Measurements from ENCODE around the gene FOXP3.
"Not testable (repeated sequence)": the region's sequence is repeated elsewhere in the genome, so short reads cannot be mapped to it uniquely, and the experiment has no call there.

The FOXP3 gene

GRCh38 chrX:49264460-49264859 lies at the start of gene FOXP3:
FOXP3 (minus strand) TSS chrX:49264710; CDS start chrX:49258505, 6,205 bp downstream.
- DNase-seq = no peak

GRCh38 chrX:49312176-49312575 lies 47.7 kb upstream of the FOXP3 start:
- no peak for DNase-seq

- DNase-seq = no peak
These were observed 45.9 kb upstream of the FOXP3 start for GRCh38 chrX:49310371-49310770.

- DNase-seq = no peak
These were observed 45.0 kb upstream of the FOXP3 start for GRCh38 chrX:49309401-49309981.

- peak; percentile 43 for DNase-seq
These were observed 44.2 kb upstream of the FOXP3 start for GRCh38 chrX:49308604-49309269.

- not testable (repeated sequence) for DNase-seq
These were observed 43.3 kb upstream of the FOXP3 start for GRCh38 chrX:49307775-49308174.

- DNase-seq = no peak
These were observed 38.8 kb upstream of the FOXP3 start, which contains the start of gene GAGE10 for GRCh38 chrX:49303346-49303745. GAGE10 (plus strand) TSS chrX:49303646; CDS start chrX:49304860, 1,214 bp downstream.

GRCh38 chrX:49300703-49301102 lies 36.2 kb upstream of the FOXP3 start:
- DNase-seq = no peak

GRCh38 chrX:49299293-49299692 lies 34.8 kb upstream of the FOXP3 start:
- not testable (repeated sequence) for DNase-seq

GRCh38 chrX:49292400-49293362 lies 28.2 kb upstream of the FOXP3 start:
- DNase-seq = no peak

GRCh38 chrX:49291615-49292337 lies 27.3 kb upstream of the FOXP3 start:
- peak; percentile 68 for DNase-seq

GRCh38 chrX:49290215-49290614 lies 25.7 kb upstream of the FOXP3 start:
- no peak for DNase-seq

GRCh38 chrX:49287665-49288064 lies 23.2 kb upstream of the FOXP3 start:
- DNase-seq = no peak

GRCh38 chrX:49286581-49286980 lies 22.1 kb upstream of the FOXP3 start:
- no peak for DNase-seq

GRCh38 chrX:49286136-49286535 lies 21.6 kb upstream of the FOXP3 start:
- no peak for DNase-seq

GRCh38 chrX:49284212-49284611 lies 19.7 kb upstream of the FOXP3 start:
- DNase-seq = no peak

GRCh38 chrX:49282647-49283011 lies 18.1 kb upstream of the FOXP3 start:
- DNase-seq = no peak

GRCh38 chrX:49278081-49278480 lies 13.6 kb upstream of the FOXP3 start:
- DNase-seq = no peak

- no peak for DNase-seq
These were observed 13.0 kb upstream of the FOXP3 start for GRCh38 chrX:49277535-49277830.

- DNase-seq = no peak
These were observed 12.4 kb upstream of the FOXP3 start for GRCh38 chrX:49276671-49277534.

GRCh38 chrX:49276207-49276606 lies 11.7 kb upstream of the FOXP3 start:
- no peak for DNase-seq

GRCh38 chrX:49273181-49273727 lies 8.7 kb upstream of the FOXP3 start:
- peak; percentile 33 for DNase-seq
